D721Med (cell line): Measurements from ENCODE around the gene OPN1SW.

Source experiments
- DNase-seq: peaks from one replicate; pipeline ENCODE4 v3.0.0; 2011; ENCODE audit warnings: low spot score; ENCODE audit not compliant: insufficient read length
- FAIRE-seq: peaks from 2 replicates; lab custom pipeline; 2011; peaks lifted over from hg19 to GRCh38; lab: Jason Lieb, UNC
- TF ChIP-seq, protein P1 (sequence below): IDR thresholded peaks from 2 replicates; pipeline ENCODE4 v1.5.1; 2012; ENCODE audit warnings: mild to moderate bottlenecking, control low read depth; ENCODE audit not compliant: insufficient read depth; ENCODE audit errors: missing control alignments

Gene OPN1SW

GRCh38 chr7:128777156-128778123, 1.8 kb upstream of the OPN1SW start:
- TF ChIP-seq, protein P1, sequence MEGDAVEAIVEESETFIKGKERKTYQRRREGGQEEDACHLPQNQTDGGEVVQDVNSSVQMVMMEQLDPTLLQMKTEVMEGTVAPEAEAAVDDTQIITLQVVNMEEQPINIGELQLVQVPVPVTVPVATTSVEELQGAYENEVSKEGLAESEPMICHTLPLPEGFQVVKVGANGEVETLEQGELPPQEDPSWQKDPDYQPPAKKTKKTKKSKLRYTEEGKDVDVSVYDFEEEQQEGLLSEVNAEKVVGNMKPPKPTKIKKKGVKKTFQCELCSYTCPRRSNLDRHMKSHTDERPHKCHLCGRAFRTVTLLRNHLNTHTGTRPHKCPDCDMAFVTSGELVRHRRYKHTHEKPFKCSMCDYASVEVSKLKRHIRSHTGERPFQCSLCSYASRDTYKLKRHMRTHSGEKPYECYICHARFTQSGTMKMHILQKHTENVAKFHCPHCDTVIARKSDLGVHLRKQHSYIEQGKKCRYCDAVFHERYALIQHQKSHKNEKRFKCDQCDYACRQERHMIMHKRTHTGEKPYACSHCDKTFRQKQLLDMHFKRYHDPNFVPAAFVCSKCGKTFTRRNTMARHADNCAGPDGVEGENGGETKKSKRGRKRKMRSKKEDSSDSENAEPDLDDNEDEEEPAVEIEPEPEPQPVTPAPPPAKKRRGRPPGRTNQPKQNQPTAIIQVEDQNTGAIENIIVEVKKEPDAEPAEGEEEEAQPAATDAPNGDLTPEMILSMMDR, result no peak
- FAIRE-seq (no peak), DNase-seq (no peak)

GRCh38 chr7:128774921-128775320, 673 bp downstream of the OPN1SW start:
- FAIRE-seq (no peak), DNase-seq (no peak)
- TF ChIP-seq, protein P1, result no peak

DNA sequence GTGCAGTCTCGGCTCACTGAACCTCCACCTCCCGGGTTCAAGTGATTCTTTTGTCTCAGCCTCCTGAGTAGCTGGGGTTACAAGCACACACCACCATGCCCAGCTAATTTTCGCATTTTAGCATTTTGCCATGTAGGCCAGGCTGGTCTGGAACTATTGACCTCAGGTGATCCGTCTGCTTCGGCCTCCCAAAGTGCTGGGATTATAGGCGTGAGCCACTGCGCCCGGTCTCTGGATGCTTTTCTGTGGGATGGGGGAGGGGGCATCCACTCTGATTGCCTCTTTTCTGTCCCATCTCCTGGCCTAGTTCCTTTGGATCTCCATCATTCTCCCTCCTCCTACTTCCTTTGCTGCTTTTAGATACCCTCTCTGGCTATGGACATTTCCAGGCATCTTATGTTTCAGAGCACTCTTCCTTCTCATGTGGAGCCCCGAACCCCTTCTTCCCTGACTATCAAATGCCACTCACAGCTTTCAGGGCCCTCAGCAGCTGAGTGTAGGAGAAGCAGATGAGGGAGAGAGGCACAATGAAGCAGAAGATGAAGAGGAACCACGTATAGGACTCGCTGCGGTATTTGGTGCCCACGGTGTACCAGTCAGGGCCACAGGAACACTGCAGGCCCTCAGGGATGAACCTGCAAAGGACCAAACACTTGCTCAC, 1.4 kb downstream of the OPN1SW start:
- FAIRE-seq (no peak), DNase-seq (no peak)
- TF ChIP-seq, protein P1, result no peak

DNA sequence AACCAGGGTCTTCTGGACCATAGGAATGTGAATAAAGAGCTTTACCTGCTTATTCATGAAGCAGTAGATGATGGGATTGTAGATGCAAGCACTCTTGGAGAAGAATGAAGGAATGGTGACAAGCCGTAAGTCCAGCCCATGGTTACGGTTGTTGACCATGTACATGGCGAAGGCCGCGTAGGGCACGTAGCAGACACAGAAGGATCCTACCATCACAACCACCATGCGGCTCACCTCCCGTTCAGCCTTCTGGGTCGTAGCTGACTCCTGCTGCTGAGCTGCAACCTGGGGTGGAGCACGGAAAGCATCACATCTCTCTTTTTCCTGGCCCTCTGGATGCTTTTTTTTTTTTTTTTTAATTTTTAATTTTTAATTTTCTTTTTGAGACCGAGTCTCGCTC, 2.0 kb downstream of the OPN1SW start:
- no peak for DNase-seq
- FAIRE-seq, result no peak
- TF ChIP-seq, protein P1, result no peak

- FAIRE-seq (no peak), DNase-seq (no peak)
- TF ChIP-seq, protein P1, result no peak
These were observed 5.4 kb downstream of the OPN1SW start for GRCh38 chr7:128770233-128770632.

- no peak for DNase-seq
- FAIRE-seq, result no peak
- TF ChIP-seq, protein P1, result no peak
These were observed 8.0 kb downstream of the OPN1SW start for GRCh38 chr7:128767475-128768110.
